ENCODE data around the gene IL20RB.

IL20RB gene

DNA sequence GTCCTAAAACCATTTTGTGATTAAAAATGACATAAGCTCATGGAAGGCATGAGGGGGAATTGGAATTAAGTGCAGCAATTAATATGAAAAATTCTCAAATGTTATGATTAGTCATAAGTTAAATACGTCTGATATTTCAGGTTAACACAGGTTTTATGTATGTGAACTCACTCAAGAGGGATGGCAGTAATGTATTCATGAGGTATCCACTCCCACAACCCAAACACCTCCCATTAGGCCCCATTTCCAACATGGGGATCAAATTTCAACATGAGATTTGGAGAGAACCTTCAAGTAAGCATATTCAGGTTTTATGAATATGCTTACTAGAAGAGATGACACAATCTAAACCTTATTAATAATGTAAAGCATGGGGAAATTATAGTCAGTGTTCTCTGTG is 41.6 kb upstream of the IL20RB start:
- TF ChIP-seq, protein P1, sequence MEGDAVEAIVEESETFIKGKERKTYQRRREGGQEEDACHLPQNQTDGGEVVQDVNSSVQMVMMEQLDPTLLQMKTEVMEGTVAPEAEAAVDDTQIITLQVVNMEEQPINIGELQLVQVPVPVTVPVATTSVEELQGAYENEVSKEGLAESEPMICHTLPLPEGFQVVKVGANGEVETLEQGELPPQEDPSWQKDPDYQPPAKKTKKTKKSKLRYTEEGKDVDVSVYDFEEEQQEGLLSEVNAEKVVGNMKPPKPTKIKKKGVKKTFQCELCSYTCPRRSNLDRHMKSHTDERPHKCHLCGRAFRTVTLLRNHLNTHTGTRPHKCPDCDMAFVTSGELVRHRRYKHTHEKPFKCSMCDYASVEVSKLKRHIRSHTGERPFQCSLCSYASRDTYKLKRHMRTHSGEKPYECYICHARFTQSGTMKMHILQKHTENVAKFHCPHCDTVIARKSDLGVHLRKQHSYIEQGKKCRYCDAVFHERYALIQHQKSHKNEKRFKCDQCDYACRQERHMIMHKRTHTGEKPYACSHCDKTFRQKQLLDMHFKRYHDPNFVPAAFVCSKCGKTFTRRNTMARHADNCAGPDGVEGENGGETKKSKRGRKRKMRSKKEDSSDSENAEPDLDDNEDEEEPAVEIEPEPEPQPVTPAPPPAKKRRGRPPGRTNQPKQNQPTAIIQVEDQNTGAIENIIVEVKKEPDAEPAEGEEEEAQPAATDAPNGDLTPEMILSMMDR (IDR thresholded peaks at IDR 0.05; ENCODE audit: low read depth, low read length, missing control alignments), result no peak
- no peaks in the 10 kb centered on the region for H3K36me3 ChIP-seq (replicated peaks)
- no peaks in the 10 kb centered on the region for H3K27me3 ChIP-seq (replicated peaks)
- no peak overlapping the region for H3K4me3 ChIP-seq (ENCODE audit: low read depth, low read length)
- no peak for DNase-seq
- in situ Hi-C loops (cut with HindIII; ENCODE audit: low pct_ligation_motif_present, low sequenced_read_pairs), result no loop called here
- no peak overlapping the region for H3K27ac ChIP-seq

DNA sequence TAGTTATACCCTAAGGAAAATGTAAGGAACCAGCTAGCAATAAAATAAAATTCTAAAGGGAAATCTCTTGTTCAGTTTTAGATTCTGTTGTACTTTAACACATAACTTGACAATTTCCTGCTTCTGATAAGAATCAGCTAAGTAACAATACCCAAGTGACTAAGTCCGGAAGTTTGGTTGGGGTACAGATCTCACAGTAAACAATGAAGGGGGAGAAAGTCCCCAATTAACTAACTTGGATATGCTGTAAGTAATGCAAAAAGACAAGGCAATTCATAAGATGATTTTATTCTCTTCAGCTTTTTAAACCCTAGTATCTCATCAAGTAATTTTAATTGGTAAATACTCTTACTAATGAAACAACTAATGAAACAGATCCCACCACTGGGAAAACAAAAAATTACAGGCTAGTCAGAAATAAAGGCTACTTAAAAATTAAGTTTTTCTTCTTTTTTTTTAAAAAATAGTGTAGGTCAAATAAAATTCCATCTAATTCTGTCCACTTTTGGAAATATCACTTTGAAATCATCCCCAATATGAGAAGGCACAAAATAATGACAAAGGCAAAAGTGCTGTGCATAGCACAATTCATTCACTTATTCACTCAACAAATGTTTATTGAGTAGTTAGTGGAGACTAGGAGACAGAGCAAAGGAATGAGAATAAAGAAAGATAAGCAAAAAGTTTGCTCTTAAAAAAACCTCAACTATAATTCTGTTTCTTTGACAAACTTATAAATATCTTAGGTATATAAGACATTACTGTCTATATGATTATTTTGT is 37.8 kb upstream of the IL20RB start:
- Histone ChIP-seq H3K27ac (no peak overlapping the region), H3K27me3 (replicated peaks) (no peaks in the 10 kb centered on the region), H3K4me3 (ENCODE audit: low read depth, low read length) (no peak overlapping the region), H3K36me3 (replicated peaks) (no peaks in the 10 kb centered on the region)
- in situ Hi-C loops (cut with HindIII; ENCODE audit: low pct_ligation_motif_present, low sequenced_read_pairs), result no loop called here
- DNase-seq, result no peak
- TF ChIP-seq, protein P1 (IDR thresholded peaks at IDR 0.05; ENCODE audit: low read depth, low read length, missing control alignments), result no peak

DNA sequence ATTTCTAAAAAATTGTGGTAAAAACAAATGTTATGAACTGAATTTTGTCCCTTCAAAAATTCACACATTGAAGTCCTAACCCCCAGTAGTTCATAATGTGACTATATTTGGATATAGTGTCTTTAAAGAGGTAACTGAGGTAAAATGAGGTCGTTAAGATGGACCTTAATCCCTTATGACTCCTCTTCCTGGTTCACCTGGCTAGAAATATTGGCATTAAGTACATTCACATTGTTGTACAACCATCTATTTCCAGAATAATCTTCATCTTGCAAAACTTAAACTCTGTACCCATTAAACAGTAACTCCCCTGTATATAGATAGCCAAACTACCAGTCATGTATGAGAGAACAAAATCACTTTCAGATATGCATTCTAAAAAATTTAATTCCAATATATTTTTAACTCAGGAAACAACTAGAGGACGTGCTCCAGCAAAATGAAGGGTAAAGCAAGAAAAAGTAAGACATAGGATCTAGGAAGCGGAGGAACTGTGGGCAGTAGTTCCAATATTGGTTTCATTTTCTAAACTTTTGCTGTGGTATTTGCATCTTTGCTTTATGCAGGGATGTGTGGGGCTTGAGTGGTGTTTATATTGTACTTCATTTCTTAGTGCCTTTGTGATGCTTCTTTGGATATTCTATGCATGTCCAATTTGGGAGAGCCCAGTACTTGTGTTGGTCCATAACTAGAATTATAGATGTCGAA is 36.7 kb upstream of the IL20RB start:
- H3K4me3 ChIP-seq (ENCODE audit: low read depth, low read length), result no peak overlapping the region
- TF ChIP-seq, protein P1 (IDR thresholded peaks at IDR 0.05; ENCODE audit: low read depth, low read length, missing control alignments), result no peak

DNA sequence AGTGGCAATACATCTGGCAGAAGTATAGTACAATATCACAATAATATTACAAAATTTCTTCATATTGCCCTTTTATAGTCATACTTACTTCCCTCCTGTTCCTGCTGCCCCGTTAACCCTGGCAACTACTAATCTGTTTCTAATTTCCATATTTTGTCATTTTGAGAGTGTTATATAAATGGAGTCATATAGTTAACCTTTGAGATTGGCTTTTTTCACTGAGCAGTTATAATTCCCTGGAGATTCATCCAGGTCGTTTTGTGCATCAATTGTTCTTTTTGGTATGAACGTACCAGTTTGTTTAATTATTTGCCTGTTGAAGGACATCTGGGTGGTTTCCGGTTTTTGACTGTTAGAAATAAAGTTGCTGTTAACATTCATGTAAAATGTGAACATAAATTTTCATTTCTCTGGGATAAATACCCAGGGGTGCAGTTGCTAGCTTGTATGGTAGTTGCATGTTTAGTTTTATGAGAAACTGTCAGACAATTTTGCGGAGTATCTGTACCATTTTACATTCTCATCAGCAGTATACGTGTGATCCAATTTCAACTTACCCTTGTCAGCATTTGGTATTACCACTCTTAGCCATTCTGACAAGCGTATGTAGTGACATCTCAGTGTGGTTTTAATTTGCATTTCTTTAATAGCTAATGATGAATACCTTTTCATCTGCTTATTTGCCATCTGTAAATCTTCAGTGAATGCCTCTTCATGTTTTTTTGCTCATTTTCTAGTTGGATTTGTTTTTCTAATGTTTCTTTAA is 32.2 kb upstream of the IL20RB start:
- no peak overlapping the region for H3K4me3 ChIP-seq (ENCODE audit: low read depth, low read length)
- H3K27me3 ChIP-seq (replicated peaks), result no peaks in the 10 kb centered on the region
- in situ Hi-C loops (cut with HindIII; ENCODE audit: low pct_ligation_motif_present, low sequenced_read_pairs), result no loop called here
- TF ChIP-seq, protein P1 (IDR thresholded peaks at IDR 0.05; ENCODE audit: low read depth, low read length, missing control alignments), result no peak
- no peak overlapping the region for H3K27ac ChIP-seq
- peaks cover 2% of the 10 kb centered on the region for H3K36me3 ChIP-seq (replicated peaks)
- DNase-seq, result no peak

More for the DNA sequence above, 36.7 kb upstream of the IL20RB start:
- H3K36me3 ChIP-seq (replicated peaks), result no peaks in the 10 kb centered on the region
- in situ Hi-C loops (cut with HindIII; ENCODE audit: low pct_ligation_motif_present, low sequenced_read_pairs), result no loop called here
- DNase-seq, result no peak
- no peaks in the 10 kb centered on the region for H3K27me3 ChIP-seq (replicated peaks)
- no peak overlapping the region for H3K27ac ChIP-seq

DNA sequence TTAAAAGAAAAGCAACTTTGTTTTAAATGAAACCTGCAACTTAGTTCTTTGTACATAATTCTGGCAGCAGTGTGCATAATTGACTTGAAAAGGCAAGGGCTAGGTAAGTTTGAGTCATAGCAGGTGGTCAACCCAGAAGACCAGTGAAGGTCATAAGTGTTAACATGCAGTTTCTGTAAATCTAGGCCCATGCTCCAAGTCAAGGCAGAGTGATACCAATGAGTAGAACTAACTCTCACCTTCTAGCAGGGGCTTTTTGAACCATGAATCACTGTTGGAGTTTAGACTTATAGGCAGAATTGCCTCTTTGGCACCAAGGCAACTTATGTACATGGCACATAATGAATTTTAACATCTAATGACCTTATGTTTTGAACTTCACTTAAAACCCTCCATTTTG is 29.5 kb upstream of the IL20RB start:
- Histone ChIP-seq H3K27ac (no peak overlapping the region), H3K36me3 (replicated peaks) (peaks cover 2% of the 10 kb centered on the region), H3K4me3 (ENCODE audit: low read depth, low read length) (no peak overlapping the region), H3K27me3 (replicated peaks) (no peaks in the 10 kb centered on the region)
- no peak for DNase-seq
- in situ Hi-C loops (cut with HindIII; ENCODE audit: low pct_ligation_motif_present, low sequenced_read_pairs), result no loop called here
- TF ChIP-seq, protein P1 (IDR thresholded peaks at IDR 0.05; ENCODE audit: low read depth, low read length, missing control alignments), result no peak

All from brain microvascular endothelial cell (primary cell).